Liver (tissue), 3 donors: ENCODE results near the gene GPR31.

Experiments used
- ATF3 ChIP-seq: IDR thresholded peaks from 2 replicates; pipeline ENCODE4 v1.6.1; 2016; ENCODE audit warnings: antibody characterized with exemption
- CTCF ChIP-seq: fragments of 150-350 bp; IDR thresholded peaks from 2 replicates; pipeline ENCODE4 v1.5.1; 2017; ENCODE audit warnings: improper control_type of control experiment, low read depth, low read length; ENCODE audit not compliant: missing input control
- EGR1 ChIP-seq, 2 donors: IDR thresholded peaks; 2 replicates each; pipeline ENCODE4 v1.6.1; 2016 to 2018; ENCODE audit warnings: antibody characterized with exemption in 2 of 2, low read depth in 2 of 2
- FOXA1 ChIP-seq: IDR thresholded peaks from 2 replicates; pipeline ENCODE4 v1.6.1; 2016; ENCODE audit warnings: antibody characterized with exemption
- GABPA ChIP-seq, 2 donors: IDR thresholded peaks in 1 of 2; conservative IDR thresholded peaks in 1 of 2; 2 replicates each; pipeline ENCODE4 v1.6.1; 2016; ENCODE audit warnings: antibody characterized with exemption in 2 of 2, mild to moderate bottlenecking in 1 of 2, moderate library complexity in 1 of 2
- HNF4A ChIP-seq, 2 donors: conservative IDR thresholded peaks; 2 replicates each; pipeline ENCODE4 v1.6.1; 2016; ENCODE audit warnings: antibody characterized with exemption in 2 of 2, mild to moderate bottlenecking in 2 of 2
- HNF4G ChIP-seq: IDR thresholded peaks from 2 replicates; pipeline ENCODE4 v1.6.1; 2016; ENCODE audit warnings: antibody characterized with exemption
- JUND ChIP-seq, 2 donors: IDR thresholded peaks; 2 replicates each; pipeline ENCODE4 v1.6.1; 2016; ENCODE audit warnings: antibody characterized with exemption in 2 of 2
- MAX ChIP-seq: IDR thresholded peaks from 2 replicates; pipeline ENCODE4 v1.6.1; 2016; ENCODE audit warnings: antibody characterized with exemption
- TAF1 ChIP-seq: conservative IDR thresholded peaks from 2 replicates; pipeline ENCODE4 v1.6.1; 2016; ENCODE audit warnings: antibody characterized with exemption, mild to moderate bottlenecking
- YY1 ChIP-seq: IDR thresholded peaks from 2 replicates; pipeline ENCODE4 v1.6.1; 2016; ENCODE audit warnings: antibody characterized with exemption, mild to moderate bottlenecking
- donor health status: healthy.
- donor health status: healthy.

- TF ChIP-seq FOXA1 (no peak), EGR1 (IDR thresholded peaks at IDR 0.05; ENCODE audit: low read depth in 2 of 2) (no peak), GABPA (IDR thresholded peaks at IDR 0.05 in 1 of 2, conservative IDR thresholded peaks at IDR 0.05 in 1 of 2) (no peak), HNF4A (conservative IDR thresholded peaks at IDR 0.05) (no peak), CTCF (no peak), YY1 (no peak), JUND (IDR thresholded peaks at IDR 0.05) (no peak), ATF3 (no peak), HNF4G (no peak), TAF1 (no peak), MAX (no peak)
Measured at GRCh38 chr6:167136376-167136775, 21.4 kb downstream of the GPR31 start.
